H9 (cell line): Measurements from ENCODE around the gene LRRC63. TPM values are rescaled to one million over a fixed set of nuclear protein-coding genes. Genes with fewer than 3 reads are reported as not detected.

ENCODE experiments used
- DNase-seq: peaks from one replicate; pipeline ENCODE4 v3.0.0-alpha.2; 2017
- H2AFZ ChIP-seq: one replicate; pipeline ENCODE4 v1.6.1; 2013; ENCODE audit warnings: mild to moderate bottlenecking, low read length, control low read depth, moderate library complexity
- H2AK5ac ChIP-seq: 2 replicates; pipeline ENCODE4 v1.6.1; 2013; ENCODE audit warnings: low read length, control low read depth, mixed read lengths; ENCODE audit not compliant: insufficient read length
- H2BK120ac ChIP-seq: one replicate; pipeline ENCODE4 v1.6.1; 2013; ENCODE audit warnings: low read depth, mild to moderate bottlenecking, low read length, control low read depth, inconsistent platforms; ENCODE audit not compliant: poor library complexity, severe bottlenecking
- H2BK12ac ChIP-seq: 2 replicates; pipeline ENCODE4 v1.6.1; 2013; ENCODE audit warnings: low read length, control low read depth, mixed read lengths, low read depth; ENCODE audit not compliant: insufficient read length
- H2BK15ac ChIP-seq: 2 replicates; pipeline ENCODE4 v1.6.1; 2013; ENCODE audit warnings: low read depth, low read length, control low read depth
- H2BK20ac ChIP-seq: one replicate; pipeline ENCODE4 v1.6.1; 2013; ENCODE audit warnings: low read depth, mild to moderate bottlenecking, low read length, control low read depth, inconsistent platforms; ENCODE audit not compliant: poor library complexity, severe bottlenecking
- H2BK5ac ChIP-seq: 2 replicates; pipeline ENCODE4 v1.6.1; 2013; ENCODE audit warnings: low read length, control low read depth, mixed read lengths; ENCODE audit not compliant: insufficient read length
- H3K14ac ChIP-seq: 2 replicates; pipeline ENCODE4 v1.6.1; 2013; ENCODE audit warnings: low read length, control low read depth; ENCODE audit not compliant: insufficient read depth
- H3K18ac ChIP-seq: 2 replicates; pipeline ENCODE4 v1.6.1; 2013; ENCODE audit warnings: low read depth, mild to moderate bottlenecking, mixed read lengths, low read length, control low read depth; ENCODE audit not compliant: insufficient read length
- H3K23ac ChIP-seq: 2 replicates; pipeline ENCODE4 v1.6.1; 2013; ENCODE audit warnings: low read length, control low read depth, mixed read lengths, low read depth; ENCODE audit not compliant: insufficient read length
- H3K23me2 ChIP-seq: 2 replicates; pipeline ENCODE4 v1.6.1; 2013; ENCODE audit warnings: low read depth, mild to moderate bottlenecking, mixed read lengths, low read length, control low read depth; ENCODE audit not compliant: insufficient read length, poor library complexity, severe bottlenecking
- H3K27ac ChIP-seq: 2 replicates; pipeline ENCODE4 v1.5.1; 2013; ENCODE audit warnings: low read length, control low read depth, mixed read lengths, low read depth; ENCODE audit not compliant: insufficient read length
- H3K27me3 ChIP-seq: 2 replicates; pipeline ENCODE4 v1.6.1; 2013; ENCODE audit warnings: low read length, control low read depth, inconsistent platforms; ENCODE audit not compliant: insufficient read depth
- H3K4ac ChIP-seq: 2 replicates; pipeline ENCODE4 v1.6.1; 2013; ENCODE audit warnings: low read depth, mild to moderate bottlenecking, control low read depth, inconsistent platforms, low read length, moderate library complexity
- H3K4me1 ChIP-seq: 2 replicates; pipeline ENCODE4 v1.6.1; 2013; ENCODE audit warnings: low read length, control low read depth, inconsistent platforms; ENCODE audit not compliant: insufficient read depth
- H3K4me2 ChIP-seq: 2 replicates; pipeline ENCODE4 v1.6.1; 2013; ENCODE audit warnings: low read length, control low read depth, mixed read lengths; ENCODE audit not compliant: insufficient read length, insufficient read depth
- H3K56ac ChIP-seq: 2 replicates; pipeline ENCODE4 v1.6.1; 2013; ENCODE audit warnings: low read depth, mild to moderate bottlenecking, mixed read lengths, low read length, control low read depth; ENCODE audit not compliant: insufficient read length
- H3K79me1 ChIP-seq: 2 replicates; pipeline ENCODE4 v1.6.1; 2013; ENCODE audit warnings: low read depth, mild to moderate bottlenecking, moderate library complexity, low read length, control low read depth, inconsistent platforms; ENCODE audit not compliant: insufficient read depth, poor library complexity, severe bottlenecking
- H3K79me2 ChIP-seq: 2 replicates; pipeline ENCODE4 v1.6.1; 2013; ENCODE audit warnings: low read length, control low read depth, inconsistent platforms; ENCODE audit not compliant: insufficient read depth
- H3K9ac ChIP-seq: 2 replicates; pipeline ENCODE4 v1.6.1; 2013; ENCODE audit warnings: low read length, control low read depth, mixed read lengths; ENCODE audit not compliant: insufficient read length; ENCODE audit errors: extremely low read depth
- H3K9me3 ChIP-seq: one replicate; pipeline ENCODE4 v1.6.1; 2013; ENCODE audit warnings: low read depth, low read length, inconsistent platforms; ENCODE audit not compliant: control insufficient read depth
- H3T11ph ChIP-seq: one replicate; pipeline ENCODE4 v1.6.1; 2013; ENCODE audit warnings: mild to moderate bottlenecking, low read length, control low read depth, inconsistent platforms
- H4K20me1 ChIP-seq: one replicate; pipeline ENCODE4 v1.6.1; 2013; ENCODE audit not compliant: control insufficient read depth, insufficient read length, insufficient read depth
- H4K5ac ChIP-seq: 2 replicates; pipeline ENCODE4 v1.6.1; 2013; ENCODE audit warnings: low read depth, mild to moderate bottlenecking, mixed read lengths, low read length, control low read depth; ENCODE audit not compliant: insufficient read length
- H4K8ac ChIP-seq: replicated peaks from 2 replicates; pipeline ENCODE4 v1.6.1; 2013; ENCODE audit warnings: low read length, control low read depth, mixed read lengths, low read depth; ENCODE audit not compliant: insufficient read length
- H4K91ac ChIP-seq: 2 replicates; pipeline ENCODE4 v1.6.1; 2013; ENCODE audit warnings: low read depth, mild to moderate bottlenecking, moderate library complexity, mixed read lengths, low read length, control low read depth; ENCODE audit not compliant: insufficient read length
- H3K27ac Mint-ChIP-seq, 3 experiments: 2 replicates in 2 of 3; 3 replicates in 1 of 3; pipeline ENCODE4 v1.8.0; 2020 to 2021; ENCODE audit warnings: mixed read lengths in 3 of 3, mild to moderate bottlenecking in 1 of 3, moderate library complexity in 1 of 3
- H3K27me3 Mint-ChIP-seq: 2 replicates; pipeline ENCODE4 v1.8.0; 2021; ENCODE audit warnings: low read depth, mild to moderate bottlenecking, moderate library complexity, mixed read lengths
- H3K36me3 Mint-ChIP-seq, 3 experiments: 2 replicates in 2 of 3; 3 replicates in 1 of 3; pipeline ENCODE4 v1.8.0; 2020 to 2021; ENCODE audit warnings: low read depth in 3 of 3, mixed read lengths in 3 of 3; ENCODE audit not compliant: insufficient read depth in 1 of 3
- H3K4me1 Mint-ChIP-seq, 2 experiments: 2 replicates each; pipeline ENCODE4 v1.8.0; 2020; ENCODE audit warnings: mixed read lengths in 2 of 2
- H3K4me3 Mint-ChIP-seq, 2 experiments: 2 replicates in 1 of 2; 3 replicates in 1 of 2; pipeline ENCODE4 v1.8.0; 2020 to 2021; ENCODE audit warnings: mild to moderate bottlenecking in 2 of 2, mixed read lengths in 2 of 2, moderate library complexity in 1 of 2
- H3K9me3 Mint-ChIP-seq, 2 experiments: 2 replicates in 1 of 2; 3 replicates in 1 of 2; pipeline ENCODE4 v1.8.0; 2020; ENCODE audit warnings: mild to moderate bottlenecking in 2 of 2, mixed read lengths in 2 of 2, moderate library complexity in 1 of 2
- CTCF ChIP-seq: fragments of 200-600 bp; sonication (generic); conservative IDR thresholded peaks from 3 replicates; pipeline ENCODE4 v1.8.0; 2021; ENCODE audit warnings: antibody characterized with exemption, mild to moderate bottlenecking
- WGBS: extraction: QIAGEN DNeasy Blood & Tissue Kit; methylation state at CpG from one replicate; pipeline ENCODE4 v1.1.7; 2013; ENCODE audit warnings: missing lambda C conversion rate, low lambda C conversion rate, mixed read lengths; ENCODE audit not compliant: insufficient read length; ENCODE audit errors: extremely low coverage; 5-methylcytosine and 5-hydroxymethylcytosine counted together
- total RNA-seq: library from RNA; stranded (reverse); gene quantifications from 2 replicates; pipeline ENCODE4 v1.2.1, GENCODE V29; 2021

The LRRC63 gene
- total RNA-seq, 1 experiment from 2014 or later, result not detected

- H3K27ac ChIP-seq, result no peak overlapping the region
- no peaks in the 10 kb centered on the region; a peak in 1 of 5 replicates for H3K9me3 Mint-ChIP-seq
- no peak overlapping the region for H2BK120ac ChIP-seq
- H3K4me1 Mint-ChIP-seq, result peaks cover 10% of the 10 kb centered on the region in 2 experiments
- no peak for TF ChIP-seq CTCF
- H3K18ac ChIP-seq, result no peak overlapping the region
- no peak overlapping the region for H3K4ac ChIP-seq
- H3K14ac ChIP-seq, result no peak overlapping the region
- H3K4me3 Mint-ChIP-seq, result no peak overlapping the region
- no peak overlapping the region for H4K5ac ChIP-seq
- no peaks in the 10 kb centered on the region for H3K79me1 ChIP-seq
- H3T11ph ChIP-seq, result no peak overlapping the region
- H3K9ac ChIP-seq, result no peak overlapping the region
- no peak overlapping the region for H2BK15ac ChIP-seq
- no peak overlapping the region for H4K8ac ChIP-seq
- no peaks in the 10 kb centered on the region for H4K20me1 ChIP-seq
- H2AFZ ChIP-seq, result no peak overlapping the region
- peaks cover 1% of the 10 kb centered on the region for H3K27me3 Mint-ChIP-seq
- no peak overlapping the region for H4K91ac ChIP-seq
- H3K9me3 ChIP-seq, result no peaks in the 10 kb centered on the region
- no peaks in the 10 kb centered on the region for H3K27me3 ChIP-seq
- no peak overlapping the region for H3K23ac ChIP-seq
- no peak overlapping the region for H3K56ac ChIP-seq
- H2AK5ac ChIP-seq, result no peak overlapping the region
- no peaks in the 10 kb centered on the region; the same call in 1 of the 2 replicates for H3K4me1 ChIP-seq
- no peaks in the 10 kb centered on the region for H3K23me2 ChIP-seq
- H2BK5ac ChIP-seq, result no peak overlapping the region
- no peaks in the 10 kb centered on the region for H3K79me2 ChIP-seq
- H2BK12ac ChIP-seq, result no peak overlapping the region
- H3K27ac Mint-ChIP-seq, result peak overlapping the region in 2 of 3 experiments; percentile 73 to 84; a peak in 1 of 7 replicates
- H3K36me3 Mint-ChIP-seq, result peaks cover 0 to 5% (median 0%) of the 10 kb centered on the region in 3 experiments; a peak in 2 of 7 replicates
- no CpG with 5 or more reads among the region's 3 CpGs for WGBS
- H2BK20ac ChIP-seq, result no peak overlapping the region
- H3K4me2 ChIP-seq, result no peak overlapping the region
- no peak for DNase-seq
Observed at GRCh38 chr13:46293436-46293835, 81.7 kb downstream of the LRRC63 start.
